ENCODE data around the gene RADIL.

RADIL gene

DNA sequence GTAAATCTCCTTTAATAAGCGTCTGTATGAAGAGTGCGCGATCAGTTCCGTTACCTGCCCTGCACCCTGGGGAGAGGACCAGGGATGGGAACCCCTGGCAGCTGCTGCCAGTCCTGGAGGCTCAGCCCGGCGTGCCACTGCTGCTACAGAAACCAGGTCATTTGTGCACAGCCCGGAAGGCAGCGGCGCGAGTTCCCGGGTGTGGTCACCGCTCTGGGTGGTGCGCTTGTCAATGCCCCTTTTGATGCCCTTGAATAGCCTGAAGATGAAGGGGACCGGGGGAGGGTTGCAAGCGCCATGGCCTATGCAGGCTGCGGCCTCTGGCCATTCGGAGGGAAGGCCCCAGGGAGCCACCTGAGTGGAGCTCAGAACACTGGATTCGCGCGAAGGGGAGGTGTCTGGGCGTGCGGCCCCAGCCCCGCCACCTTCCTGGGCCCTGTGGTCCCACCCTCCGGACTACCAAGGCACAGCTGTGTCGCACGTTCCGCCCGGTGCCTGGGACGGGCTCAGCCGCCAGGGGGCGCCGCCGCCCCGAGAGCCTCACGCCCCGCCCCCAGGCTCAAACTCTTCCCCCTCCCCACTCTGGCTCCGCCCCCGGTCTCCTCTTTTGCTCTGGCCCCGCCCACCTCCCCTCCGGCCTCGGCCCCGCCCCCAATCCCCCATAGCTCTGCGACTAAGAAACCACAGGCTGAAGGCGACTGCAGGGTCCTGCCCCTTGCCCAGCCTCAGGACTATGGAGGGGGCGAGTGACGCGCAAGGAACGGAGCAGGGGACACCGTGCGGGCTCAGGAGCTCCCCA, 91.6 kb downstream of the RADIL start:
- peak; percentile 37 to 60 for DNase-seq

DNA sequence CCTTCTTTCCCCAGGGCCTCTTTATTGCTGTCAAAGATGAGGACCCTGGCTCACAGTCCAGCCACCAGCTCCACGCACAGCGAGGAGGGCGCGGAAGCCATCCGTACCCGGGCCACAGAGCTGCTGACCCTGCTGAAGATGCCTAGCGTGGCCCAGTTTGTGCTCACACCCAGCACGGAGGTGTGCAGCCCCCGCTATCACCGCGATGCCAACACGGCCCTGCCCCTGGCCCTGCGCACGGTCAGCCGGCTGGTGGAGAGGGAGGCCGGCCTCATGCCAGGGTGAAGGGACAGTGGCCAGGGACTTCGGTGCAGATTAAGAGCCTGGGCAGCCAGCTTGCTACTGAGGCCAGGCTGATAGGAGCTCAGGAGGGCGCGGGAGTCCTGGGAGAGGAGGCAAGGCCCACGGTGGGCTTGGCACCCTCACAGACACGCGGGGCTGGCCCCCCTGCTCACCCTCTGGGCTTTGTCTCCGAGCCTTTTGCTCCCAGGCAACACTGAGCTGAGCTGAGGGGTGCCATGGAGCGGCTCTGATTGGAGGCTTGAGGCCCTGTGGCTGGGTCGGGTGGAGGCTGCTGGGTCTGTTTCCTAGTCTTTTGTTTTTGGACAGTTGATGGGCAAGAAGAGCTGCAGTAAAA, 92.3 kb downstream of the RADIL start:
- no peak for DNase-seq

DNA sequence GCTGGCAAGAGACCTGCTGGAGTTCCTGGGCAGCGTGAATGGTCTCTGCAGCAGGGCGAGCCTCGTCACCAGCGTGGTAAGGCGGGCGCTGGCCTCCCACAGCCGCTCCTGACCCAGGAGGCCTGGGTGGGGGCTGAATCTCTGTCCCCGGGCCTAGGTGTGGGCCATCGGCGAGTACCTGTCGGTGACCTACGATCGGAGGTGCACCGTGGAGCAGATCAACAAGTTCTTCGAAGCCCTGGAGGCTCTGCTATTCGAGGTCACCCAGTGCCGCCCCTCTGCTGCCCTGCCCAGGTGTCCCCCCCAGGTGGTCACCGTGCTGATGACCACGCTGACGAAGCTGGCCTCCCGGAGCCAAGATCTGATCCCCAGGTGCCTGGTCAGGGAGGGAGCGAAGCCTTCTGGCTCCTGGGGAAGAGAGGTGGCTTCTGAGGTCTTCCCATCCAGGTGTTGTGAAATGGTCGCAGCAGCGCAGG, 93.0 kb downstream of the RADIL start:
- no peak for DNase-seq

DNA sequence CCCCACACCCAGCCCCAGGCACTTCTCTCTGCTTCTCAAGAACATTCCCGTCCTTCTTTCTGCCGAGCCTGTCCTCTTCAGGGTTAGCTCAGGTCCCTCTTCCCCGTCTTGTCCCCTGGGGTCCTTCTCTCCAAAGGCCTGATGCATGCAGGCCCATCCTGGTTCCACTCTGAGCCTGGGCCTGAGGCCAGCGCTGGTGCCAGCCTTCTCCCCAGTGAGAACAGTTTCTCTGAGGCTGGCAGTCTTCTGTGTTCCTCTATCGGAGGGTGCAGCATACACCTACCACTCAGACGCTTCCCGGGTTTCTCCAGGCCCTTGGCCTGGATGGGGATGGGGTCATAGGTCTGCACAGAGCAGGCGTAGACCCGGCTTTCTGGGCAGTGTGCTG, 93.4 kb downstream of the RADIL start:
- no peak for DNase-seq

DNA sequence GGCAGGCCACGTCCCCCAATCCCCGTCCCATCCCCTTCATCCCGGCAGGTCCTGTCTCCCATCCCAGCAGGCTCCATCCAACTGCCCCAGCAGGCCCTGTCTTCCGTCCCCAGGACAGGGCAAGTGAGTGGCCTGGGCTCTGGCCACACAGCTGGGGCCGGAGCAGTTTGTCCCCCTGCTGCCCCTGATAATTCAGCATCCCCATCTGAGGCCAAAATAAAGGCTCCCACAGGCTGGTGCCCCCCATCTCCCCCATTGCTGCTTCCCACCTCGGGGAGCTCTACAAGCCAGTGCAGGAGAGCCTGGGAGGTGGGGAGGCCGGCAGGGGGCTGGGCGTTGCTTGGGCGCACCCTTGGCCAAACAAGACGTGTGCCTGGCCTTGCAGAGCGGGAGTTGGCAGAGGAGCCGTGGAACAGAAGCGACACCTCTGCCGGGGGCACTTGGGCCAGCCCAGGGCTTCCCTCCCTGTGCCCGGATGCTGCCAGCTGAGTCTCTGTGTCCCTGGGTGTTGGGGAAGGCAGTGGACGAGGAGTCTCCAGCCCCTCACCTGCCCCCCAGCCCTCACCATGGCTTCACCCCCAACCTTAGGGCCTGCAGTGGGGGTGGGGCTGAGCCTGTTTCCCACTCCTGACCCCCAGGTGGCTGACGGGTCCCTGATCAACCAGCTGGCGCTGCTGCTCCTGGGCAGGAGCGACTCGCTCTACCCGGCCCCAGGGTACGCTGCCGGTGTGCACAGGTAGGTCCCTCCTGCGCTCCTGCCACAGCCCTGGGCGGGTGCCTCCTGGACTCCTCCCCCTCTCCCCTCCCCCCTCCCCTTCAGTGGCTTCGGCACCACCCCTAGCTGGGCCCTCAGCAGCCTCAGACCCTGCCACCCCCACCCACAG, 94.1 kb downstream of the RADIL start:
- no peak for DNase-seq

DNA sequence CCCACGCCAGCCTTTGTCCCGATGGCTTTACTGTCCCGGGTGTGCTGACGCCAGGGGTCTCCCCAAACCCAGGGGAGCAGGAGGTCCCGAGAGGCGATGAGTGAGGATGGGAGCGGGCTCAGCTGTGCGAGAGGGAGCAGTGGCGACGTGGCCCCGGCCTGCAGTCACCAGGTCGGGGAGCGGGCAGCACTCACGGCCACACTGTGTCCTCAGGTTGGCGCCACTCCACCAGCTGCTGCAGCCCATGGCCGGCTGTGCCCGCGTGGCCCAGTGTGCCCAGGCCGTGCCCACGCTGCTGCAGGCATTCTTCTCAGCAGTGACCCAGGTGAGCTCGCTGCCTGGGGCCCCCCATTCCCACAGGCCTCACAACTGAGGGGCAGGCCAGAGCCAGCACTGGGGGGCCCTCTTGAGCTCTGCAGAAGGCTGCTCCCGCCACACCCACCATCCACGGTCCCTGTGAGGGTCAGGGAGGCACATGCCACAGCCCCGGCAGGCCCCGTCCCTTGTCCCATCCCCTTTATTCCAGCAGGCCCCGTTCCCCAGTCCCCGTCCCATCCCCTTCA, 94.8 kb downstream of the RADIL start:
- no peak for DNase-seq

DNA sequence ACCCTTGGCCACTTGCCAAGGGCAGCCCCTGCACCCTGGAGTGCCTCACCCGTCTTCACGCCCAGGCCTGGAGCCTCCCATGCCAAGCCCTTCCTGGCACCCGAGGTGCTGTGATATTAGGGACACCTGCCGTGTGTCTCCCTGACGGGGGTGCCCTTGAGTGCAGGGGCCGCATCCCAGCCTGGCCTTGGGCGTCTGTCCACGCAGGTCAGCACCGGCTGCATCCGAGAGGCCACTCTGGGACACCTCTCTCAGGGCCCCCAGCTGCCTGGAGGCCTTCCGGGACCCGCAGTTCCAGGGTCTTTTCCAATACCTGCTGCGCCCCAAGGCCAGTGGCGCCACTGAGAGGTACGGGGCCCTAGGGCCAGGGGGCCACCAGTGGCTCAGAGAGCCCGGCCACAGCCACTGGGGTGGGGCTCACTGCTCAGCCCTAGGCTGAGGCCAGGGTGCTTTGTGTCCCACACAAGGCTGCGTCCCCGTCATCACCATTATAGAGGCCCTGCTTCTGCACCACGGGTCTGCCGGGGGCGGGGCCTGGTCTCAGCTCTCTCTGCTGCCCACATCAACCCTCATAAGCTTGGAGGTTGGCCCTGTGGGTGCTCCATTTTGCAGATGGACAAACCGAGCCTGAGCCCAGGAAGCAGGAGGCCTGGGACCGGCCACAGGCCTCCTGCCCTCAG, 95.4 kb downstream of the RADIL start:
- no peak for DNase-seq

DNA sequence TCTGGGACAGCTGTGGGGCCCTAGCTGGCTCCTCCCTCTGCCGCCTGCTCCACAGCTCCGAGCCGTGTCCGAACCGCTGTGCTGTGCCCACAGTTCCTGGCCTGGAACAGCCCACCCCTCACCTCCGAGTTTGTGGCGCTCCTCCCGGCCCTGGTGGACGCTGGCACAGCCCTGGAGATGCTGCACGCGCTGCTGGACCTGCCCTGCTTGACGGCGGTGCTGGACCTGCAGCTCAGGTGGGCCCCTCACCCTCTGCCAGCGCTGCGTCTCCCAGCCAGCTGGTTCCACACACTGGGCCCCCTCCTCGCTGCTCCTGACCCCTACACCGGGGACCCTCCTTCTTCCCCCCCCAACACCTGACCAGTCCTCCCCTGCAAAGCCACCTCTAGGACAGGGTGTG, 96.0 kb downstream of the RADIL start:
- DNase-seq = no peak

DNA sequence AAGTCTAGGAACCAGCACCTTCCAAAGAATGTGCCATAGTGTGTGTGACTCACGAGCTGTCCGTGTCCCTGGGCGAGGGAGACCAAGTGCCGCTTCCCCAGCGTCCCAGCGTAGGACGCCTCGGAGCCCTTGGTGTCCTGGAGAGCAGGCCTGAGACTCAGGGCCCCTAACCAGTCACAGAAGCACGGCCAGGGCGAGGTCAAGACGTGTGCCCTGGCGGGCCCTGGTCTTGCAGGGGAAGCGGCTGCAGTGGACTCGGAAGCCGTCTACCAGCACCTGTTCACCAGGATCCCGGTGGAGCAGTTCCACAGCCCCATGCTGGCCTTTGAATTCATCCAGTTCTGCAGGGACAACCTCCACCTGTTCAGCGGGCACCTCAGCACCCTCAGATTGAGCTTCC, 97.5 kb downstream of the RADIL start:
- DNase-seq = no peak

DNA sequence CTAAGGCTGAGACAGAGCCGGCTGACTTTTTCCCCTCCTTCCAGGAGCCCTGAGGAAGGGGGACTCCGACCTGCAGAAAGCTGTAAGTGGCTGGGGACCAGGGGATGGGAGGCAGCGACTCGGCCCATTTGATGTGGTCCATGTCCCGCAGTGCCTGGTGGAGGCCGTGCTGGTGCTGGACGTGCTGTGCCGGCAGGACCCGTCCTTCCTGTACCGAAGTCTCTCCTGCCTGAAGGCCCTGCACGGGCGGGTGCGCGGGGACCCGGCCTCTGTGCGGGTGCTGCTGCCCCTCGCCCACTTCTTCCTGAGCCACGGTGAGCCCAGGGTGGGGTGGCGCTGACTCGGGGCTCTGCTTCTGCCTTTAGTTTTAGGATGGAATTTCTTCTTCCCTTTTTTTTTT, 98.1 kb downstream of the RADIL start:
- DNase-seq = no peak

DNA sequence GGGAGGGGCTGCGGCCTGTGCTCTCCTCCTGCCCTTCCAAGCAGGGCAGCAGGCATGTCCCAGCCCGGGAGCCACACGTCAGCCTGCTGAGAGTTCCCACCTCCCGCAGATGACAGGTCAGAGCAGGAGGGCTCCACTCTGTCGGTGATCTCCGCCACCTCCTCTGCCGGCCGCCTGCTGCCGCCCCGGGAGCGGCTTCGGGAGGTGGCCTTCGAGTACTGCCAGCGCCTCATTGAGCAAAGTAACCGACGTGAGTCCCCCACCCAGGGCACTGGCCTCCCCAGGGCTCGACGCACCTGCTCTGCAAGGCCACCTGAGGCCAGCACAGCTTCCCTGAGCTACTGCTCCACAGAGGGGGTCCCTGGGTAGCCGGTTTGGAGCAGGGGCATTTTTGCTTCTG, 98.7 kb downstream of the RADIL start:
- DNase-seq = no peak

DNA sequence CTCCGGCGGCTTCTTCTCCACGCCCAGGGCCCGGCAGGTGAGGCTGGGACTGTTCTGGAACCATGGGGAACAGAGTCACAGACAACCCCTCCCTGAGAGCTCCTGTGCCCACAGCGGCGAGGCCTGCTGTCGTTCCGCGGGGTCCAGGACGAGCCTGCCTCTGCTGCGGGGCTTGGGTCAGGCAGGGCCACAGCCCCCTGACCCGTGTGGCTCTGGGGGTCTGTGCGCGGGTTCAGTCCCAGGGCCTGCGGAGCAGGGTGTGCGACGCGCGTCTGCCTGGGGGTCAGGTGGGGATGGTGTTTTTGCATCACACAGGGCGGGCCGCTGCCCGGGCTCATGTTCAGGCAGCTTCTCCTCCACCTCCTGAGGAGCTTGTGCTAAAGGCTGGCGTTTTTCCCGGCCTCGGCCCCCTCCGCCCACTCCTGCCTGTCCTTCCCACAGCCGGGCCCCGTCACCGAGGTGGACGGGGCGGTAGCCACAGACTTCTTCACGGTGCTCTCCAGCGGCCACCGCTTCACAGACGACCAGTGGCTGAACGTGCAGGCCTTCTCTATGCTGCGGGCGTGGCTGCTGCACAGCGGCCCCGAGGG, 99.7 kb downstream of the RADIL start:
- DNase-seq = no peak

DNA sequence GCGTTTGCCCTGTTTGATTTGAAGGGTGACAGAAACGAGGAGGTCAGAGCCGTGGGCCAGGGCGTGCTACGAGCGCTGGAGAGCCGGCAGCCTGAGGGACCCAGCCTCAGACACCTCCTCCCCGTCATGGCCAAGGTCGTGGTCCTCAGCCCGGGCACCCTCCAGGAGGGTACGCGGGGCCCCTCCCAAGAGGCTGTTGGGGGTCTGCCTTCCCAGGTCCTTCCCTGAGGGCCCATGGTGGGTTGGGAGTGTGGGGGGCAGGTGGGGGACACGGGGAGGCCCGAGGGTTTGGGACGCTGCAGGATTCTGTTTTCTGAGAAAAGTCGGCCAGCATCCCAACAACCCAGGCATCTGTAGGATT, 100.2 kb downstream of the RADIL start:
- no peak for DNase-seq

DNA sequence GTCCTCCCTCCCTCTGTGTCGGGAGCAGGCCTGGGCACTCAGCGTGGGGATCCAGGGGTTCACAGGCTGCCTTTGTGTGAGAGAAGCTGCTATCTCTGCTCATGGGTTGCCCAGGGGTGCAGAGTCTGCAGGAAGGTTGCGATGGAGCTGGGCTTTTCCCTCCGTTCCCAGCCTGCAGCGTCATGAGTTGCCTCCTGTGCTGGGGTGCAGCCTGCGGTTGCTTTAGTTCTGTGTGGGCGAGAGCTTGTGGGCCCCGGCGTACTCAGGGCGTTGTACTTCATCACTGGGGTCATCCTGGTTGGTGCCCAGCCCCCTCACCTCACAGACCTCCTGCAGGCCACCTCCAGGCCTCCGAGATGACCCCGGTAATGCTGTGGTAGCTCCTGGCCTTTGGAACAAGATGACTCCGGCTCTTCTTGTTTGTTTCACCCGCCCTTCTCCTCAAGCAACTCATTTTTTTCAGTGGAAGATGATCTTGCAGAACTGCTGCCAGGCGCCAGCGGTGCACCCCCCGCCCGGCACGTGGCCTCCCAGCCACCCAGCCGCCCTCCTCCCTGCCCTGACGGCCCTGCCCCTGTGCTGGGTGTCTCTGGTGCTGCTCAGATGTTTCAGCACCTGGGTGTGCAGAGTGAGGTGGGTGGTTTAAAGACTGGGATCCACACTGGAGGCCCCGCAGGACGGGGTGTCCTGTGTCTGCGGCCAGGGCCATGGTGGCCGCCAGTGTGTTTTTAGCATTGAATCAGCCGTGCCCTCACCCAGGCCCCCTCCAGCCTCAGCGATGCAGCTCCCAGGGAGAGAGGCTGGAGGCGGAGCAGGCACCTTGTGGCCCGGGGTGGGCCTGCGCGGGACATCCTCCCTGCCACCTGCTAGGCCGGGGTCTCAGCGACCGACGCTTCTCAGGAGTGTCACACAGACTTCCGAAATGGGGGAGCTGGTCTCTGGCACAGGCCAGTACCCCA, 100.9 kb downstream of the RADIL start:
- no peak for DNase-seq

DNA sequence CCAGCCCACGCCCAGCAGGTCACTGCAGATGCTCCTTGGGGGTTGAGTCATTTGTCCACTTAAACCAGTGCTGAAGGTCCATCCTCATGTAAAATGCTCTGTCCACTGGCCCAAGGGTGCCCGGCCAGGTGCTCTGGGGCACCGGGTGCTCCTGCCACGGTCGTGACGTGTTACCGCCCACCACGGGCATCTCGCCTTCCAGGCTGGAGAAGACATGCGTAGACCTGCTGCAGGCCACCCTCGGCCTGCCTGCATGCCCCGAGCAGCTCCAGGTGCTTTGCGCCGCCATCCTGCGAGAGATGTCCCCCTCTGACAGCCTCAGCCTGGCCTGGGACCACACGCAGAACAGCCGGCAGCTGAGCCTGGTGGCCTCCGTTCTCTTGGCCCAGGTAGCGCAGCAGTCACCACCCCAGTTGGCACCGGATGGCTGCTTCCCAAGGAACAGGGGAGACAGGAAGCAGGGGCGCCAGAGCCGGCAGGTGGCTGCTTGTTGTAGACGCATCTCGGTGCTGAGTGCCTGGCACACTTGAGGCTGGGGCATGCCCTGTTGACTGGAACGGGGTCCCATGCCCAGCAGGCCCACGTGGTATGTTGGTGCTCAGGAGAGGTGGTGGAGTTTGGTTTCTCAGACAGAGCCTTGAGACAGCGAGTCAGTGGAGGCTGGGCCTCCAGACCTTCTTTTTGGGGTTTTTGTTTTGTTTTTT, 102.0 kb downstream of the RADIL start:
- DNase-seq = no peak

DNA sequence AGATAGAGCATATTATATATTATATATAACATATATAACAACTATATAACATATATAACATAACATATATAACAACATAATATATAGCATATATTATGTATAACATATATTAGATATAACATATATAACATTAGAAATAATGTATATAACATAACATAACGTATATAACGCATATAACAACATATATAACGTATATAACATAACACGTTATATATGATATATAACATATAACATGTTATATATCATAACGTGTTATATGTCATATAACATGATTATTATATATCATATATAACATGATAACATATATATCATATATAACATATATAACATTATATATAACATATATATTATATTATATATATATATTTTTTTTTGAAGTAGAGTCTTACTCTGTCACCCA, 104.4 kb downstream of the RADIL start:
- DNase-seq = no peak

DNA sequence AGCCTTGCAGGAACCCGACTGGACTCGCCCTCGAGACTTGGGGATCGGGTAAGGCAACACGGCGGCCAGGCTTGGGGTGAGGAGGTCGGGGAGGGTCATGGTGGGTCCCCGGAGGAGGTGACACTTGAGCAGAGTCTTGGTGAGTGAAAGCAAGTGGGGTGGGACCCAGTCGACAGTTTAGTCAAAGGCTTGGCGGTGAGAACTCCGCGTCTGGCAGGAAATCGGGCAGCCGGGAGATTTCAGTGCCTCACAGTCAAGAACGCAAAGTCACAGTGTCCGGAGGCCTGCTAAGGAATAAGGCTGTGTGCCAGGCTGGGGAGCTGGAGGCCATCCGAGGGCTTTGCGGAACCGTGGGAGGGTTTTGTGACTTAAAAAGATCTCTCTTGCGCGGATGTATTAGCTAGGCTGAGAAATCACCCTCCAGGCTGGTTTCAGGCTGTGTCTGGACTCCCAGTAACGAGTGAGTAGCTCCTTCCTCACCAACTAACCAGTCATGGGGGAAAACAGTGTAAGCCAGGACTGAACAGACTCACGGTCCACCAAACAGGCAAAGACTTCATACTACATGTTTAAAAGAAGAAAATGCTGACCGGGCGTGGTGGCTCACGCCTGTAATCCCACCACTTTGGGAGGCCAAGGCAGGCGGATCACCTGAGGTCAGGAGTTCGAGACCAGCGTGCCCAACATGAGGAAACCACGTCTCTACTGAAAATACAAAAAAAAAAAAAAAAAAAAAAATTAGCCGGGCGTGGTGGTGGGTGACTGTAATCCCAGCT, 107.5 kb downstream of the RADIL start:
- DNase-seq = no peak

DNA sequence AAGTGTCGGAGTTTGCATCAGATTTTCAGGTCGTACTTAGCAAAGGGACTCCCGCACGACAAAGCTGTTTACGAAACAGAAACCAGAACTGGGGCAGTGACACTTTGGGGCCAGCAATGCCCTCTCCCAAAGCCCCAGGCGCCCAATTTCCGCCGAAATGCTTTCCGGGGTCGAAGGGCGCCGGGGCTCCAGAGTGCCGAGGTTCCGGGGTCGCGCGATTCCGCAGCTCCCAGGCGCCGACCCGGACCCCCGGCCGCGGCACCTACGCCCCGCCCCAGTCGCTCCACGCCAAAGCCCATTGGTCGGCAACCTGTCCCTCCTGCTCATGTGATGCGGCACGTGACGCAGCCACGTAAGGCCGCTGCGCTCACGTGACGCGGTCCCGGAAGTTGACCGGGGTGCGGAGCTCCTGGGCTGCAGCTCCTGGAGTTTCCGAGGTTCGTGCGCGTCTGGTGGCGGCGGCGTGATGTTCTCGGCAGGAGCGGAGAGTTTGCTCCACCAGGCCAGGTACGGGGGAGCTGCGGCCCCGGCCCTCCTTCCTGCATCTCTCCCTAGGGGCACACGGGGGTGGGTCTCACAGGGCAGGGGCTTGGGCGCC, 108.2 kb downstream of the RADIL start, which contains the start of gene AP5Z1:
TSS of gene AP5Z1 (plus strand) at position 374 of the 598 bp plus-strand sequence. CDS start at position 467, 93 bp downstream.
- DNase-seq = peak; percentile 97 to 100

DNA sequence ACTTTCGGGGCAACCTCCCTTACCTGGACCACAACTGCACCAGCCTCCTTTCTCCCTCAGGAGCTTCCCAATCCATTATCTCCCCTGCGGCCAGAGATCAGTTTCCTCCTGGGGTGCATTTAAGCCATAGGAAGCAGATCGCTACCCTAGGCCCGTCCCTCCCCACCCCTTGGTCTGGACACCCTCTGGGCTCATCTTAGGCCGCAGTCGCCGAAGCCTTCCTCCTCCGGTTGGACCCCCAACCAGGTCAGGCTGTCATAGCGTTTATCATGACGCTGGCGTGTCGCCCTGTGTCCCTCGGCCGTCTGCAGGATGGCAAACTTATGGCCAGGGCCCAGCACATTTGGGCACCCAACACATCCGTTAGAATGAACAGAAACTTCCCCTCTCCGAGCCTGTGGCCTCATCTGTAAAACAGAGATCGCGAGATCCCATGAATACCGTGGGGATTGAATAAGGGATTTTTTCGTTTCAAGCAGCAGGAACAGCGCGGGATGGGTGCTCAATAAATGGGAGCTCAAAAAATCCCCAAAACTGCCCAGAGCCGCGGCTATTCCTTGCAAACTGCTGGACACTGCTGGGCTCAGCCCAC, 108.8 kb downstream of the RADIL start:
- peak; percentile 26 to 75 for DNase-seq

All from SHP77 (cell line).